Measurements from ENCODE around the gene MCHR1. TPM values are rescaled to one million over a fixed set of nuclear protein-coding genes. Genes with fewer than 3 reads are reported as not detected.

The MCHR1 gene
- polyA plus RNA-seq, 2 of the 4 experiments (the other 2 are of a cell fraction) = not detected

- CTCF ChIA-PET = no interaction called here
These were observed 18.6 kb upstream of the MCHR1 start for GRCh38 chr22:40660730-40661129.

GRCh38 chr22:40661671-40662070 lies 17.6 kb upstream of the MCHR1 start:
- Histone ChIP-seq H3K4me3 (no peak overlapping the region), H3K9me3 (no peaks in the 10 kb centered on the region), H3K27ac (no peak overlapping the region), H3K4me1 (no peaks in the 10 kb centered on the region), H3K4me2 (no peak overlapping the region)
- DNase-seq (ENCODE audit: low read depth in 1 of 2, low spot score in 1 of 2) (no peak), FAIRE-seq (no peak), ATAC-seq (no peak)
- WGBS (ENCODE audit: missing lambda C conversion rate) = 95% methylated on average over 7 of the region's 7 CpGs
- ChIA-PET POLR2A (no interaction called here), CTCF (interaction anchor here (2.1 kb wide), 1 partner anchor 21 kb away, joined by 10 read pairs; no protein-coding TSS in a partner anchor)
- TF ChIP-seq TP53 (CRISPR knock-in tag; IDR thresholded peaks at IDR 0.05) (no peak), KDM1A (IDR thresholded peaks at IDR 0.05; ENCODE audit: low read depth) (no peak), GATA3 (IDR thresholded peaks at IDR 0.05; ENCODE audit: borderline replicate concordance) (no peak), SREBF2 (IDR thresholded peaks at IDR 0.05) (no peak), FOSB (CRISPR knock-in tag; IDR thresholded peaks at IDR 0.05) (no peak), MYC (IDR thresholded peaks at IDR 0.05; ENCODE audit: borderline replicate concordance, low read length) (no peak), EHF (CRISPR knock-in tag; IDR thresholded peaks at IDR 0.05) (no peak), NPAS2 (CRISPR knock-in tag; IDR thresholded peaks at IDR 0.05; ENCODE audit: borderline replicate concordance) (no peak), E2F6 (IDR thresholded peaks at IDR 0.05; ENCODE audit: borderline replicate concordance, low read depth) (no peak), HEYL (CRISPR knock-in tag; IDR thresholded peaks at IDR 0.05) (no peak), RCOR1 (IDR thresholded peaks at IDR 0.05; ENCODE audit: low read depth, low read length) (no peak), NFE2L2 (conservative IDR thresholded peaks at IDR 0.05; ENCODE audit: low read length) (no peak), POLR2A (IDR thresholded peaks at IDR 0.05; ENCODE audit: low read length) (no peak), SMC3 (IDR thresholded peaks at IDR 0.05) (no peak), FOXS1 (CRISPR knock-in tag; IDR thresholded peaks at IDR 0.05) (no peak), CBX8 (IDR thresholded peaks at IDR 0.05) (no peak), RFX5 (IDR thresholded peaks at IDR 0.05) (no peak), NR3C1 (IDR thresholded peaks at IDR 0.05) (no peak), EP300 (IDR thresholded peaks at IDR 0.05) (no peak), TFCP2L1 (CRISPR knock-in tag; IDR thresholded peaks at IDR 0.05) (no peak)

More at GRCh38 chr22:40660730-40661129, 18.6 kb upstream of the MCHR1 start:
- Histone ChIP-seq H3K27ac (no peak overlapping the region), H3K9me3 (no peaks in the 10 kb centered on the region), H3K4me2 (no peak overlapping the region), H3K4me1 (no peaks in the 10 kb centered on the region), H3K4me3 (no peak overlapping the region)
- ATAC-seq (no peak), DNase-seq (ENCODE audit: low read depth in 1 of 2, low spot score in 1 of 2) (no peak), FAIRE-seq (no peak)
- POLR2A ChIA-PET = no interaction called here
- TF ChIP-seq EHF (CRISPR knock-in tag; IDR thresholded peaks at IDR 0.05) (no peak), CHD4 (IDR thresholded peaks at IDR 0.05; ENCODE audit: borderline replicate concordance) (no peak), TP53 (CRISPR knock-in tag; IDR thresholded peaks at IDR 0.05) (no peak), HOXB13 (CRISPR knock-in tag; IDR thresholded peaks at IDR 0.05; ENCODE audit: low read depth) (no peak), ELK1 (IDR thresholded peaks at IDR 0.05; ENCODE audit: low read depth, low read length) (no peak), FOSB (CRISPR knock-in tag; IDR thresholded peaks at IDR 0.05) (no peak), GATA3 (IDR thresholded peaks at IDR 0.05; ENCODE audit: borderline replicate concordance) (no peak), ZFP36 (IDR thresholded peaks at IDR 0.05; ENCODE audit: borderline replicate concordance, partially characterized antibody) (no peak), EHMT2 (IDR thresholded peaks at IDR 0.05; ENCODE audit: low read depth) (no peak), BCL3 (IDR thresholded peaks at IDR 0.05) (no peak), MAFK (IDR thresholded peaks at IDR 0.05; ENCODE audit: partially characterized antibody) (no peak), POLR2AphosphoS2 (conservative IDR thresholded peaks at IDR 0.05; ENCODE audit: low read length) (no peak), MYC (IDR thresholded peaks at IDR 0.05; ENCODE audit: borderline replicate concordance, low read length) (no peak)
- 96% methylated on average over 3 of the region's 3 CpGs for WGBS (ENCODE audit: missing lambda C conversion rate)

Measured in A549 (cell line).